K562 (cell line): Measurements from ENCODE around the gene CIAO3. TPM values are rescaled to one million over a fixed set of nuclear protein-coding genes. Genes with fewer than 3 reads are reported as not detected.

Experiments
- CCNT2 ChIP-seq: IDR thresholded peaks from 2 replicates; pipeline ENCODE4 v1.6.1; 2011; ENCODE audit warnings: borderline replicate concordance, low read depth, mild to moderate bottlenecking, moderate library complexity, mixed read lengths, low read length; ENCODE audit not compliant: insufficient read length; ENCODE audit errors: extremely low read depth
- DPF2 ChIP-seq: fragments of 450-650 bp; IDR thresholded peaks from 2 replicates; pipeline ENCODE4 v1.6.1; 2016
- ESRRA ChIP-seq: fragments of 450-650 bp; IDR thresholded peaks from 2 replicates; pipeline ENCODE4 v1.6.1; 2014; ENCODE audit warnings: low read depth, mild to moderate bottlenecking, moderate library complexity, borderline replicate concordance
- GATAD2A ChIP-seq: fragments of 450-650 bp; IDR thresholded peaks from 2 replicates; pipeline ENCODE4 v1.6.1; 2017
- KAT7 ChIP-seq: sonication (generic); formaldehyde crosslinking; IDR thresholded peaks from 2 replicates; pipeline ENCODE4 v1.8.0; 2022; ENCODE audit warnings: missing genetic modification reagents, mild to moderate bottlenecking, borderline replicate concordance
- L3MBTL2 ChIP-seq: fragments of 450-650 bp; IDR thresholded peaks from 2 replicates; pipeline ENCODE4 v1.6.1; 2016; ENCODE audit warnings: mild to moderate bottlenecking, moderate library complexity
- MYC ChIP-seq, 2 experiments: fragments of 250-450 bp in 1 of 2; sonication (Bioruptor Pico) in 1 of 2; IDR thresholded peaks; 2 replicates each; pipeline versions ENCODE4 v1.5.1 to v1.6.1; 2012 to 2021; ENCODE audit warnings: low read depth in 2 of 2, borderline replicate concordance in 1 of 2, improper control_type of control experiment in 1 of 2, low read length in 1 of 2, mild to moderate bottlenecking in 1 of 2, moderate library complexity in 1 of 2
- RBM17 ChIP-seq: fragments of 200-400 bp; formaldehyde crosslinking; IDR thresholded peaks from 2 replicates; pipeline ENCODE4 v1.6.1; 2017; ENCODE audit warnings: low read depth, mild to moderate bottlenecking, low read length, borderline replicate concordance
- ZC3H8 ChIP-seq: fragments of 450-650 bp; IDR thresholded peaks from 2 replicates; pipeline ENCODE4 v1.6.1; 2017
- ZNF217 ChIP-seq: sonication (generic); formaldehyde crosslinking; IDR thresholded peaks from 2 replicates; pipeline ENCODE4 v1.8.0; 2022; ENCODE audit warnings: mild to moderate bottlenecking, missing genetic modification reagents
- ZNF408 ChIP-seq: fragments of 250-450 bp; sonication (Bioruptor Pico); IDR thresholded peaks from 2 replicates; pipeline ENCODE4 v1.4.0; 2020; ENCODE audit warnings: low read depth, mild to moderate bottlenecking, moderate library complexity
- polyA plus RNA-seq, 8 experiments: library from polyadenylated mRNA; depleted of rRNA in 4 of 8; stranded (reverse) in 5 of 8; unstranded in 3 of 8; fragments of >200 nt; fragmentation: Nextera tagmentation in 2 of 8; fragmentation: Illumina TruSeq in 1 of 8; extraction: Ambion mirVana in 2 of 8; extraction: Trizol in 1 of 8; gene quantifications; 2 replicates each; pipeline versions ENCODE4 v1.2.1 to v1.2.3, GENCODE V29; 2011 to 2014; ENCODE audit warnings: inconsistent platforms in 1 of 8, missing spikeins in 1 of 8
- total RNA-seq, 7 experiments: library from RNA; depleted of rRNA in 6 of 7; stranded (reverse); fragments of >200 nt in 6 of 7; fragmentation: Illumina TruSeq in 2 of 7; extraction: Trizol in 2 of 7; gene quantifications; 2 replicates each; pipeline versions ENCODE4 v1.2.1 to v1.2.3, GENCODE V29; 2011 to 2021; ENCODE audit warnings: low replicate concordance in 1 of 7
- TF ChIP-seq, protein P1 (sequence below), 3 experiments: fragments of 200-800 bp in 1 of 3; sonication (Bioruptor generic) in 1 of 3; sonication (generic) in 1 of 3; formaldehyde crosslinking in 1 of 3; IDR thresholded peaks; 2 replicates each; pipeline versions ENCODE4 v1.6.1 to v1.8.0; 2016 to 2022; ENCODE audit warnings: mild to moderate bottlenecking in 2 of 3, missing compliant biosample characterization in 2 of 3, missing genetic modification characterization in 2 of 3, missing genetic modification reagents in 1 of 3
- TF ChIP-seq, protein P2 (sequence below): fragments of 450-650 bp; formaldehyde crosslinking; IDR thresholded peaks from 2 replicates; pipeline ENCODE4 v1.4.0; 2020; ENCODE audit warnings: mild to moderate bottlenecking
- TF ChIP-seq, protein P3 (sequence below): fragments of 450-650 bp; IDR thresholded peaks from 2 replicates; pipeline ENCODE4 v1.6.1; 2017; ENCODE audit warnings: antibody characterized with exemption, mild to moderate bottlenecking
- TF ChIP-seq, protein P4 (sequence below): fragments of 450-650 bp; IDR thresholded peaks from 2 replicates; pipeline ENCODE4 v1.7.1; 2018; ENCODE audit warnings: mild to moderate bottlenecking, low read depth; ENCODE audit not compliant: partially characterized antibody

Gene CIAO3
- total and polyA plus RNA-seq, 9 of the 15 experiments (the other 6 are each of a cell fraction or from before 2014, with no cell fraction given): 2.2 to 35.6 (median 18.7) TPM

DNA sequence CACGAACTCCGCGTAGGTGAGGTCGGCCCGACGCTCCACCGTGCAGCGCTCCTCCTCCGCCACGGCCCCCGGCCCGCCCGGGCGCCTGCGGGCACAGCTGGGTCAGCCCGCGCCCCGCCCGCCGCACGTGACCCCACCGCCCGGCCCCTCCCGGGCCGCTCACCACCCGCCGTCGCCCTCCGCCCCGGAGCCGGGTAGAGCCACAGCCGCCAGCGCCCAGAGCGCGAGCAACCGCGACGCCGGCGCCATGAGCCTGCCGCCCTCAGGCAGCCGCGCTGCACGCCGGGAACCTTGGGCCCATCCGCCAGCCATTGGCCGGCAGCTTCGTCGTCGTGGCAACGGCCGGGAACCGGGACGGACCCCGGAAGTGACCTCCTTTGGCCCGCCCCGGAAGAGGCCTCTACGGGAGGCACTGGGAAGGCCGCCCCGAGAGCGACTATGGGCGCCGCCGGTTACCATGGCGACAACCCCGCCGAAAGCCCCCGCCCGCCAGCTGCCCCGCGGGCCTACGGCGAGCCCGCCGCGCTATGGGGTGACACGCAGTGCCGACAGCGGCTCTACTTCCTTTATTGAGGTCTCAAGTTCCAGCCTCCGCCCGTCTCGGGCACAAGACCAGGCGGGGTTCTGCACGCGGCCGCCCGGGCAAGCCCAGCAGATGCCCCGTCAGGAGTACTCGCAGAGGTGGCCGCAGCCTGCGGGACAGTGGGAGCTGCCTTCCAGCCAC lies 56.6 kb downstream of the CIAO3 start, which contains the start of gene JMJD8 (continued):
- TF ChIP-seq, protein P1, sequence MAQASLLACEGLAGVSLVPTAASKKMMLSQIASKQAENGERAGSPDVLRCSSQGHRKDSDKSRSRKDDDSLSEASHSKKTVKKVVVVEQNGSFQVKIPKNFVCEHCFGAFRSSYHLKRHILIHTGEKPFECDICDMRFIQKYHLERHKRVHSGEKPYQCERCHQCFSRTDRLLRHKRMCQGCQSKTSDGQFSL (CRISPR knock-in tag; IDR thresholded peaks at IDR 0.05): 0 out of 2 replicates have a peak, but pooled peaks have one; percentile 28
- TF ChIP-seq, protein P1 (tag; IDR thresholded peaks at IDR 0.05): no peak
- TF ChIP-seq ESRRA: 0 out of 2 replicates have a peak, but pooled peaks have one; percentile 44
- TF ChIP-seq ZNF408 (CRISPR knock-in tag): no peak
- TF ChIP-seq GATAD2A: 0 out of 2 replicates have a peak, but pooled peaks have one; percentile 24
- TF ChIP-seq, protein P2, sequence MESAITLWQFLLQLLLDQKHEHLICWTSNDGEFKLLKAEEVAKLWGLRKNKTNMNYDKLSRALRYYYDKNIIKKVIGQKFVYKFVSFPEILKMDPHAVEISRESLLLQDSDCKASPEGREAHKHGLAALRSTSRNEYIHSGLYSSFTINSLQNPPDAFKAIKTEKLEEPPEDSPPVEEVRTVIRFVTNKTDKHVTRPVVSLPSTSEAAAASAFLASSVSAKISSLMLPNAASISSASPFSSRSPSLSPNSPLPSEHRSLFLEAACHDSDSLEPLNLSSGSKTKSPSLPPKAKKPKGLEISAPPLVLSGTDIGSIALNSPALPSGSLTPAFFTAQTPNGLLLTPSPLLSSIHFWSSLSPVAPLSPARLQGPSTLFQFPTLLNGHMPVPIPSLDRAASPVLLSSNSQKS (CRISPR knock-in tag): no peak
- no peak for TF ChIP-seq RBM17
- no peak for TF ChIP-seq ZC3H8
- TF ChIP-seq DPF2: no peak
- no peak for TF ChIP-seq KAT7 (CRISPR knock-in tag)
- TF ChIP-seq MYC (IDR thresholded peaks at IDR 0.05; ENCODE audit: low read depth, low read length): peak; percentile 49
- no peak for TF ChIP-seq MYC (CRISPR knock-in tag; IDR thresholded peaks at IDR 0.05; ENCODE audit: borderline replicate concordance, low read depth)
- TF ChIP-seq, protein P3, sequence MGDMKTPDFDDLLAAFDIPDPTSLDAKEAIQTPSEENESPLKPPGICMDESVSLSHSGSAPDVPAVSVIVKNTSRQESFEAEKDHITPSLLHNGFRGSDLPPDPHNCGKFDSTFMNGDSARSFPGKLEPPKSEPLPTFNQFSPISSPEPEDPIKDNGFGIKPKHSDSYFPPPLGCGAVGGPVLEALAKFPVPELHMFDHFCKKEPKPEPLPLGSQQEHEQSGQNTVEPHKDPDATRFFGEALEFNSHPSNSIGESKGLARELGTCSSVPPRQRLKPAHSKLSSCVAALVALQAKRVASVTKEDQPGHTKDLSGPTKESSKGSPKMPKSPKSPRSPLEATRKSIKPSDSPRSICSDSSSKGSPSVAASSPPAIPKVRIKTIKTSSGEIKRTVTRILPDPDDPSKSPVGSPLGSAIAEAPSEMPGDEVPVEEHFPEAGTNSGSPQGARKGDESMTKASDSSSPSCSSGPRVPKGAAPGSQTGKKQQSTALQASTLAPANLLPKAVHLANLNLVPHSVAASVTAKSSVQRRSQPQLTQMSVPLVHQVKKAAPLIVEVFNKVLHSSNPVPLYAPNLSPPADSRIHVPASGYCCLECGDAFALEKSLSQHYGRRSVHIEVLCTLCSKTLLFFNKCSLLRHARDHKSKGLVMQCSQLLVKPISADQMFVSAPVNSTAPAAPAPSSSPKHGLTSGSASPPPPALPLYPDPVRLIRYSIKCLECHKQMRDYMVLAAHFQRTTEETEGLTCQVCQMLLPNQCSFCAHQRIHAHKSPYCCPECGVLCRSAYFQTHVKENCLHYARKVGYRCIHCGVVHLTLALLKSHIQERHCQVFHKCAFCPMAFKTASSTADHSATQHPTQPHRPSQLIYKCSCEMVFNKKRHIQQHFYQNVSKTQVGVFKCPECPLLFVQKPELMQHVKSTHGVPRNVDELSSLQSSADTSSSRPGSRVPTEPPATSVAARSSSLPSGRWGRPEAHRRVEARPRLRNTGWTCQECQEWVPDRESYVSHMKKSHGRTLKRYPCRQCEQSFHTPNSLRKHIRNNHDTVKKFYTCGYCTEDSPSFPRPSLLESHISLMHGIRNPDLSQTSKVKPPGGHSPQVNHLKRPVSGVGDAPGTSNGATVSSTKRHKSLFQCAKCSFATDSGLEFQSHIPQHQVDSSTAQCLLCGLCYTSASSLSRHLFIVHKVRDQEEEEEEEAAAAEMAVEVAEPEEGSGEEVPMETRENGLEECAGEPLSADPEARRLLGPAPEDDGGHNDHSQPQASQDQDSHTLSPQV: peak; percentile 80
- peak; percentile 87 for TF ChIP-seq CCNT2
- no peak for TF ChIP-seq ZNF217 (CRISPR knock-in tag)
- TF ChIP-seq L3MBTL2: peak; percentile 97
- TF ChIP-seq, protein P4, sequence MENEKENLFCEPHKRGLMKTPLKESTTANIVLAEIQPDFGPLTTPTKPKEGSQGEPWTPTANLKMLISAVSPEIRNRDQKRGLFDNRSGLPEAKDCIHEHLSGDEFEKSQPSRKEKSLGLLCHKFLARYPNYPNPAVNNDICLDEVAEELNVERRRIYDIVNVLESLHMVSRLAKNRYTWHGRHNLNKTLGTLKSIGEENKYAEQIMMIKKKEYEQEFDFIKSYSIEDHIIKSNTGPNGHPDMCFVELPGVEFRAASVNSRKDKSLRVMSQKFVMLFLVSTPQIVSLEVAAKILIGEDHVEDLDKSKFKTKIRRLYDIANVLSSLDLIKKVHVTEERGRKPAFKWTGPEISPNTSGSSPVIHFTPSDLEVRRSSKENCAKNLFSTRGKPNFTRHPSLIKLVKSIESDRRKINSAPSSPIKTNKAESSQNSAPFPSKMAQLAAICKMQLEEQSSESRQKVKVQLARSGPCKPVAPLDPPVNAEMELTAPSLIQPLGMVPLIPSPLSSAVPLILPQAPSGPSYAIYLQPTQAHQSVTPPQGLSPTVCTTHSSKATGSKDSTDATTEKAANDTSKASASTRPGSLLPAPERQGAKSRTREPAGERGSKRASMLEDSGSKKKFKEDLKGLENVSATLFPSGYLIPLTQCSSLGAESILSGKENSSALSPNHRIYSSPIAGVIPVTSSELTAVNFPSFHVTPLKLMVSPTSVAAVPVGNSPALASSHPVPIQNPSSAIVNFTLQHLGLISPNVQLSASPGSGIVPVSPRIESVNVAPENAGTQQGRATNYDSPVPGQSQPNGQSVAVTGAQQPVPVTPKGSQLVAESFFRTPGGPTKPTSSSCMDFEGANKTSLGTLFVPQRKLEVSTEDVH: peak; percentile 81
